ENCODE measurements around the gene FAR1.

Gene FAR1

GRCh38 chr11:13695886-13696285 lies 27.4 kb downstream of the FAR1 start:
- Histone ChIP-seq H4K20me1 (ENCODE audit: insufficient read depth) (0 out of 2 replicates have a peak, but pooled peaks cover 8% of the 10 kb centered on the region), H3K4me2 (no peak overlapping the region), H3K4me3 (IDR thresholded peaks at IDR 0.05; ENCODE audit: insufficient read depth, low read depth, low read length) (no peak overlapping the region), H3K79me2 (ENCODE audit: insufficient read depth, low read depth) (peaks cover 41% of the 10 kb centered on the region; the same call in 1 of the 2 replicates), H3K9ac (no peak overlapping the region), H2AFZ (ENCODE audit: low read depth) (no peak overlapping the region), H3K4me1 (ENCODE audit: low read depth, poor library complexity, severe bottlenecking) (no peaks in the 10 kb centered on the region), H3K27me3 (ENCODE audit: insufficient read depth, low read depth) (no peaks in the 10 kb centered on the region), H3K27ac (no peak overlapping the region), H3K36me3 (ENCODE audit: insufficient read depth) (no peaks in the 10 kb centered on the region)
- TF ChIP-seq CTCF (conservative IDR thresholded peaks at IDR 0.05; ENCODE audit: low read depth, low read length) = no peak

- Histone ChIP-seq H4K20me1 (ENCODE audit: insufficient read depth) (0 out of 2 replicates have a peak, but pooled peaks cover 6% of the 10 kb centered on the region), H3K79me2 (ENCODE audit: insufficient read depth, low read depth) (peaks cover 24% of the 10 kb centered on the region; the same call in 1 of the 2 replicates), H3K36me3 (ENCODE audit: insufficient read depth) (no peaks in the 10 kb centered on the region)
Observed at GRCh38 chr11:13697710-13698109, 29.2 kb downstream of the FAR1 start.

GRCh38 chr11:13698132-13698531 lies 29.7 kb downstream of the FAR1 start:
- H3K27ac ChIP-seq = no peak overlapping the region
- no peak for TF ChIP-seq CTCF (conservative IDR thresholded peaks at IDR 0.05; ENCODE audit: low read depth, low read length)
- no peaks in the 10 kb centered on the region; the same call in 1 of the 2 replicates for H3K36me3 ChIP-seq (ENCODE audit: insufficient read depth)

More at GRCh38 chr11:13697710-13698109, 29.2 kb downstream of the FAR1 start:
- H3K4me1 ChIP-seq (ENCODE audit: low read depth, poor library complexity, severe bottlenecking) = no peaks in the 10 kb centered on the region
- H3K9ac ChIP-seq = no peak overlapping the region
- no peak overlapping the region for H2AFZ ChIP-seq (ENCODE audit: low read depth)
- H3K27ac ChIP-seq = no peak overlapping the region
- no peak for TF ChIP-seq CTCF (conservative IDR thresholded peaks at IDR 0.05; ENCODE audit: low read depth, low read length)
- no peaks in the 10 kb centered on the region for H3K27me3 ChIP-seq (ENCODE audit: insufficient read depth, low read depth)
- no peak overlapping the region for H3K4me2 ChIP-seq
- H3K4me3 ChIP-seq (IDR thresholded peaks at IDR 0.05; ENCODE audit: insufficient read depth, low read depth, low read length) = no peak overlapping the region

GRCh38 chr11:13699041-13699440 lies 30.6 kb downstream of the FAR1 start:
- Histone ChIP-seq H3K4me2 (no peak overlapping the region), H3K79me2 (ENCODE audit: insufficient read depth, low read depth) (peaks cover 11% of the 10 kb centered on the region; the same call in 1 of the 2 replicates), H3K4me3 (IDR thresholded peaks at IDR 0.05; ENCODE audit: insufficient read depth, low read depth, low read length) (no peak overlapping the region), H3K4me1 (ENCODE audit: low read depth, poor library complexity, severe bottlenecking) (no peaks in the 10 kb centered on the region), H4K20me1 (ENCODE audit: insufficient read depth) (no peaks in the 10 kb centered on the region), H3K9ac (no peak overlapping the region), H3K27ac (no peak overlapping the region), H2AFZ (ENCODE audit: low read depth) (no peak overlapping the region), H3K27me3 (ENCODE audit: insufficient read depth, low read depth) (no peaks in the 10 kb centered on the region), H3K36me3 (ENCODE audit: insufficient read depth) (no peaks in the 10 kb centered on the region; the same call in 1 of the 2 replicates)
- no peak for TF ChIP-seq CTCF (conservative IDR thresholded peaks at IDR 0.05; ENCODE audit: low read depth, low read length)

More at GRCh38 chr11:13698132-13698531, 29.7 kb downstream of the FAR1 start:
- Histone ChIP-seq H3K27me3 (ENCODE audit: insufficient read depth, low read depth) (no peaks in the 10 kb centered on the region), H3K4me3 (IDR thresholded peaks at IDR 0.05; ENCODE audit: insufficient read depth, low read depth, low read length) (no peak overlapping the region), H4K20me1 (ENCODE audit: insufficient read depth) (0 out of 2 replicates have a peak, but pooled peaks cover 2% of the 10 kb centered on the region), H3K79me2 (ENCODE audit: insufficient read depth, low read depth) (peaks cover 20% of the 10 kb centered on the region; the same call in 1 of the 2 replicates), H3K4me2 (no peak overlapping the region), H3K4me1 (ENCODE audit: low read depth, poor library complexity, severe bottlenecking) (no peaks in the 10 kb centered on the region), H3K9ac (no peak overlapping the region), H2AFZ (ENCODE audit: low read depth) (no peak overlapping the region)
